MCF 10A (cell line): ENCODE data around the gene GPNMB. TPM values are rescaled to one million over a fixed set of nuclear protein-coding genes. Genes with fewer than 3 reads are reported as not detected.
"Not testable (repeated sequence)": the region's sequence is repeated elsewhere in the genome, so short reads cannot be mapped to it uniquely, and the experiment has no call there.

ENCODE experiments used
- Bru-seq: library from RNA; stranded (reverse); fragments of 400-500 nt; gene quantifications from one replicate; lab custom pipeline; 2021; lab: Mats Ljungman, UMichigan
- BruChase-seq, 2 experiments: library from RNA; stranded (reverse); fragments of 400-500 nt; gene quantifications; one replicate each; lab custom pipeline; 2021; lab: Mats Ljungman, UMichigan
- BruUV-seq: library from RNA; stranded (reverse); fragments of 400-500 nt; replicated peaks from 2 replicates; lab custom pipeline; 2021; lab: Mats Ljungman, UMichigan
- CTCF ChIA-PET: fragments of 300-600 bp; sonication (Branson Sonifier 250); formaldehyde crosslinking; extraction: SDS; loops from one replicate; lab custom pipeline; 2021; ENCODE audit warnings: antibody characterized with exemption, inconsistent platforms; lab: Yijun Ruan, JAX
- POLR2A ChIA-PET: fragments of 300-600, 350-650 bp; sonication (Branson Sonifier 250); formaldehyde crosslinking; extraction: SDS; loops from one replicate; lab custom pipeline; 2020; ENCODE audit warnings: antibody characterized with exemption, inconsistent platforms; lab: Yijun Ruan, JAX
- DNase-seq: peaks from one replicate; pipeline ENCODE4 v3.0.0-alpha.2; 2018; ENCODE audit not compliant: unreplicated experiment
- H3K27ac Mint-ChIP-seq: one replicate; pipeline ENCODE4 v1.8.0; 2022; ENCODE audit warnings: mild to moderate bottlenecking, low read depth, mixed read lengths; ENCODE audit not compliant: unreplicated experiment
- H3K27me3 Mint-ChIP-seq: one replicate; pipeline ENCODE4 v1.8.0; 2022; ENCODE audit warnings: mixed read lengths; ENCODE audit not compliant: insufficient read depth, unreplicated experiment
- H3K36me3 Mint-ChIP-seq: one replicate; pipeline ENCODE4 v1.8.0; 2022; ENCODE audit warnings: mild to moderate bottlenecking, moderate library complexity, mixed read lengths; ENCODE audit not compliant: insufficient read depth, unreplicated experiment
- H3K4me1 Mint-ChIP-seq: one replicate; pipeline ENCODE4 v1.8.0; 2022; ENCODE audit warnings: mixed read lengths; ENCODE audit not compliant: insufficient read depth, unreplicated experiment
- H3K4me3 Mint-ChIP-seq: one replicate; pipeline ENCODE4 v1.8.0; 2022; ENCODE audit warnings: mild to moderate bottlenecking, moderate library complexity, mixed read lengths; ENCODE audit not compliant: unreplicated experiment
- H3K9me3 Mint-ChIP-seq: one replicate; pipeline ENCODE4 v1.8.0; 2022; ENCODE audit warnings: mixed read lengths; ENCODE audit not compliant: unreplicated experiment
- CTCF ChIP-seq: fragments of 200-600 bp; IDR thresholded peaks from one replicate; pipeline ENCODE4 v1.8.0; 2022; ENCODE audit warnings: antibody characterized with exemption, mild to moderate bottlenecking; ENCODE audit not compliant: unreplicated experiment
- intact Hi-C: fragments of 100-400 bp; cut with micrococcal nuclease; formaldehyde crosslinking; loops from 2 replicates; pipeline ENCODE4 v1.14.1; 2022
- long read RNA-seq: library from polyadenylated mRNA; stranded (forward); transcript quantifications from one replicate; pipeline ENCODE4 v2.0.0, GENCODE V29; 2022
- total RNA-seq: library from RNA; stranded (reverse); gene quantifications from 2 replicates; pipeline ENCODE4 v1.2.3, GENCODE V29; 2022

Gene GPNMB
- 1.1 and 1.6 TPM in 2 replicates for total RNA-seq
- Bru-seq, nascent RNA: percentile 26 among the genes with signal in this experiment
- BruChase-seq, experiment 1, labeled RNA remaining after a 6-hour chase: percentile 29 among the genes with signal in this experiment
- BruChase-seq, experiment 2, labeled RNA remaining after a 2-hour chase: percentile 25 among the genes with signal in this experiment
- long read RNA-seq, partial matches to known transcripts: 0 of 4 reads
- long read RNA-seq, other reads (novel, unspliced or antisense): 1 of 4 reads

GRCh38 chr7:23246555-23246954 is at the start of gene GPNMB:
Gene GPNMB, plus strand, starts transcription at chr7:23246775. Its CDS starts 83 bp downstream, at chr7:23246858.
- no peak for TF ChIP-seq CTCF
- POLR2A ChIA-PET: interaction anchor here (0.7 to 2.8 kb wide), 6 partner anchors 9 to 65 kb away, joined by 3 to 12 read pairs (median 4); partner anchors contain the start of genes MALSU1 and NUP42
- no peaks in the 10 kb centered on the region for H3K27me3 Mint-ChIP-seq

GRCh38 chr7:23197745-23198144 is 48.8 kb upstream of the GPNMB start:
- intact Hi-C loops: not testable (repeated sequence)

More at GRCh38 chr7:23246555-23246954, at the start of gene GPNMB:
- intact Hi-C loops: no loop called here
- no peak within 1 kb of the TSS for H3K27ac Mint-ChIP-seq
- CTCF ChIA-PET: interaction anchor here (0.6 to 1.6 kb wide), 4 partner anchors 15 to 379 kb away, joined by 3 to 5 read pairs (median 3); no protein-coding TSS in a partner anchor
- H3K4me3 Mint-ChIP-seq: peak within 1 kb of the TSS; percentile 63
- BruUV-seq: no TSS peak
- H3K4me1 Mint-ChIP-seq: peaks cover 13% of the 10 kb centered on the region
- peak; percentile 63 for DNase-seq
- H3K36me3 Mint-ChIP-seq: no peaks in the 10 kb centered on the region
- peaks cover 10% of the 10 kb centered on the region for H3K9me3 Mint-ChIP-seq

GRCh38 chr7:23200331-23200730 is 46.2 kb upstream of the GPNMB start:
- POLR2A ChIA-PET: no interaction called here
- CTCF ChIA-PET: interaction anchor here (1.7 kb wide), 1 partner anchor 10 kb away, joined by 5 read pairs; no protein-coding TSS in a partner anchor
- TSS peak; percentile 22 for BruUV-seq
- peaks cover 56% of the 10 kb centered on the region for H3K36me3 Mint-ChIP-seq
- TF ChIP-seq CTCF: no peak
- DNase-seq: no peak
- no peaks in the 10 kb centered on the region for H3K27me3 Mint-ChIP-seq
- H3K9me3 Mint-ChIP-seq: no peaks in the 10 kb centered on the region
- H3K4me3 Mint-ChIP-seq: no peak overlapping the region
- H3K4me1 Mint-ChIP-seq: no peaks in the 10 kb centered on the region
- intact Hi-C loops: no loop called here
- H3K27ac Mint-ChIP-seq: no peak overlapping the region

More at GRCh38 chr7:23197745-23198144, 48.8 kb upstream of the GPNMB start:
- BruUV-seq, H3K9me3 Mint-ChIP-seq, H3K4me1 Mint-ChIP-seq, H3K27me3 Mint-ChIP-seq, DNase-seq, H3K4me3 Mint-ChIP-seq, POLR2A ChIA-PET, H3K27ac Mint-ChIP-seq: not testable (repeated sequence)
- peaks cover 78% of the 10 kb centered on the region for H3K36me3 Mint-ChIP-seq
- CTCF ChIA-PET: interaction anchor here (1.1 kb wide), 1 partner anchor 265 kb away, joined by 3 read pairs; no protein-coding TSS in a partner anchor

GRCh38 chr7:23204241-23204640 is 42.3 kb upstream of the GPNMB start:
- intact Hi-C loops: no loop called here
- Mint-ChIP-seq H3K9me3 (no peaks in the 10 kb centered on the region), H3K4me1 (peaks cover 5% of the 10 kb centered on the region), H3K27me3 (no peaks in the 10 kb centered on the region), H3K36me3 (peaks cover 33% of the 10 kb centered on the region), H3K4me3 (no peak overlapping the region), H3K27ac (no peak overlapping the region)
- DNase-seq: no peak
- no TSS peak for BruUV-seq
- TF ChIP-seq CTCF: no peak
- ChIA-PET POLR2A (no interaction called here), CTCF (interaction anchor here (0.6 to 0.7 kb wide), 2 partner anchors 605 to 1029 kb away, joined by 3 to 4 read pairs; no protein-coding TSS in a partner anchor)
